Endometrium (tissue), 2 donors: ENCODE results near the gene DNHD1.
A peak's percentile ranks its signal among the peaks of the same experiment; 100 is the strongest.
"Not testable (repeated sequence)": the region's sequence is repeated elsewhere in the genome, so short reads cannot be mapped to it uniquely, and the experiment has no call there.

Source experiments
- FAIRE-seq: peaks from 2 replicates; lab custom pipeline; 2012; peaks lifted over from hg19 to GRCh38; lab: Jason Lieb, UNC
- donor health status: control.
- donor health status: control.

Gene DNHD1

GRCh38 chr11:6480299-6480914 lies 16.7 kb upstream of the DNHD1 start:
- FAIRE-seq = no peak

GRCh38 chr11:6481012-6481923 lies 15.8 kb upstream of the DNHD1 start, which contains the start of the genes ARFIP2 and TIMM10B:
TSS of gene ARFIP2 (minus strand) at chr11:6481331. CDS start at chr11:6480421, 910 bp downstream.
TSS of gene TIMM10B (plus strand) at chr11:6481501. CDS start at chr11:6481517, 16 bp downstream.
- FAIRE-seq = peak; percentile 91

GRCh38 chr11:6481924-6482275 lies 15.2 kb upstream of the DNHD1 start:
- no peak for FAIRE-seq

GRCh38 chr11:6482441-6482840 lies 14.6 kb upstream of the DNHD1 start:
- FAIRE-seq = no peak

GRCh38 chr11:6483015-6483414 lies 14.1 kb upstream of the DNHD1 start:
- FAIRE-seq = no peak

GRCh38 chr11:6485661-6486060 lies 11.4 kb upstream of the DNHD1 start:
- FAIRE-seq = no peak

- FAIRE-seq = no peak
Observed at GRCh38 chr11:6486256-6486655, 10.8 kb upstream of the DNHD1 start.

GRCh38 chr11:6486938-6487337 lies 10.1 kb upstream of the DNHD1 start:
- no peak for FAIRE-seq

- no peak for FAIRE-seq
Observed at GRCh38 chr11:6488342-6488741, 8.7 kb upstream of the DNHD1 start.

GRCh38 chr11:6488821-6489220 lies 8.3 kb upstream of the DNHD1 start:
- no peak for FAIRE-seq

GRCh38 chr11:6489306-6489705 lies 7.8 kb upstream of the DNHD1 start:
- FAIRE-seq = no peak

- FAIRE-seq = no peak
Observed at GRCh38 chr11:6498121-6498520, 1.0 kb downstream of the DNHD1 start.

GRCh38 chr11:6498544-6498943 lies 1.5 kb downstream of the DNHD1 start:
- no peak for FAIRE-seq

- FAIRE-seq = no peak
Observed at GRCh38 chr11:6502382-6502781, 5.3 kb downstream of the DNHD1 start.

GRCh38 chr11:6504166-6504565 lies 7.1 kb downstream of the DNHD1 start:
- no peak for FAIRE-seq

GRCh38 chr11:6505577-6506240 lies 8.6 kb downstream of the DNHD1 start:
- FAIRE-seq = no peak

GRCh38 chr11:6516865-6517264 lies 19.8 kb downstream of the DNHD1 start:
- no peak for FAIRE-seq

- FAIRE-seq = no peak
Observed at GRCh38 chr11:6520265-6520664, 23.2 kb downstream of the DNHD1 start.

- not testable (repeated sequence) for FAIRE-seq
Observed at GRCh38 chr11:6521946-6522345, 24.9 kb downstream of the DNHD1 start.

GRCh38 chr11:6523253-6523652 lies 26.2 kb downstream of the DNHD1 start:
- no peak for FAIRE-seq

GRCh38 chr11:6526411-6527135 lies 29.5 kb downstream of the DNHD1 start:
- no peak for FAIRE-seq

- no peak for FAIRE-seq
Observed at GRCh38 chr11:6529266-6529665, 32.2 kb downstream of the DNHD1 start.
